HG02840 (cell line): Measurements from ENCODE around the gene KREMEN1.
A peak's percentile ranks its signal among the peaks of the same experiment; 100 is the strongest.

Source experiments
- ATAC-seq: cut with Tn5 transposase; IDR thresholded peaks from one replicate; pipeline ENCODE4 v1.9.1; 2021; ENCODE audit warnings: mild to moderate bottlenecking, moderate library complexity, moderate number of reproducible peaks; ENCODE audit not compliant: unreplicated experiment, low FRiP score

KREMEN1 gene

DNA sequence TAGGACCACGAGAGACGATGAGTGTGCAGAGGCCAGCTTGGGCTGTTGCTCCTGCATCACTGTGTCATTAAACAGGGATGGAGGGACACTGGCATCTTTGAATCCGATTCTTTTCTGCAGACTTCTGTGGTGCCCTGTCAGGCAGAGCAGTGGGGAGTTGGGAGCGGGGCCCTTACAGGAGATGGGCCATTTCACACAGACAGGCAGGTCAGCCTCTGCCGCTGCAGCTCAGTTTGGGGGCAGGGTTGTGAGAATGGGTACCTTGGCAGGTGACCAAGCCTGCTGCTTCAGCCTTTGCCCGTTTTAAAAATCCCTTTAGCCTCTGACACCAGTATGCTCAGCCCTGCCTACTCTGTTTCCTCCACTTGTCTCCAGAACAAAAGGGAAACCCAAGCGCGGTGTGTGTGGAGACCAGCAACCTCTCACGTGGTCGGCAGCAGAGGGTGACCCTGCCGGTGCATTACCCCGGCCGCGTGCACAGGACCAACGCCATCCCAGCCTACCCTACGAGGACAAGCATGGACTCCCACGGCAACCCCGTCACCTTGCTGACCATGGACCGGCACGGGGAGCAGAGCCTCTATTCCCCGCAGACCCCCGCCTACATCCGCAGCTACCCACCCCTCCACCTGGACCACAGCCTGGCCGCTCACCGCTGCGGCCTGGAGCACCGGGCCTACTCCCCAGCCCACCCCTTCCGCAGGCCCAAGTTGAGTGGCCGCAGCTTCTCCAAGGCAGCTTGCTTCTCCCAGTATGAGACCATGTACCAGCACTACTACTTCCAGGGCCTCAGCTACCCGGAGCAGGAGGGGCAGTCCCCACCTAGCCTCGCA, 23.8 kb upstream of the KREMEN1 start:
- no peak for ATAC-seq

DNA sequence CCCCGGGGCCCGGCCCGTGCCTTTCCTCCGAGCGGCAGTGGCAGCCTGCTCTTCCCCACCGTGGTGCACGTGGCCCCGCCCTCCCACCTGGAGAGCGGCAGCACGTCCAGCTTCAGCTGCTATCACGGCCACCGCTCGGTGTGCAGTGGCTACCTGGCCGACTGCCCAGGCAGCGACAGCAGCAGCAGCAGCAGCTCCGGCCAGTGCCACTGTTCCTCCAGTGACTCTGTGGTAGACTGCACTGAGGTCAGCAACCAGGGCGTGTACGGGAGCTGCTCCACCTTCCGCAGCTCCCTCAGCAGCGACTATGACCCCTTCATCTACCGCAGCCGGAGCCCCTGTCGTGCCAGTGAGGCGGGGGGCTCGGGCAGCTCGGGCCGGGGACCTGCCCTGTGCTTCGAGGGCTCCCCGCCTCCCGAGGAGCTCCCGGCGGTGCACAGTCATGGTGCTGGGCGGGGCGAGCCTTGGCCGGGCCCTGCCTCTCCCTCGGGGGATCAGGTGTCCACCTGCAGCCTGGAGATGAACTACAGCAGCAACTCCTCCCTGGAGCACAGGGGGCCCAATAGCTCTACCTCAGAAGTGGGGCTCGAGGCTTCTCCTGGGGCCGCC, 23.1 kb upstream of the KREMEN1 start:
- ATAC-seq: no peak

- ATAC-seq: no peak
These were observed 22.4 kb upstream of the KREMEN1 start for GRCh38 chr22:29050457-29050856.

- ATAC-seq: no peak
These were observed 19.7 kb upstream of the KREMEN1 start for GRCh38 chr22:29053048-29053702.

GRCh38 chr22:29054251-29054767, 18.5 kb upstream of the KREMEN1 start:
- ATAC-seq: no peak

DNA sequence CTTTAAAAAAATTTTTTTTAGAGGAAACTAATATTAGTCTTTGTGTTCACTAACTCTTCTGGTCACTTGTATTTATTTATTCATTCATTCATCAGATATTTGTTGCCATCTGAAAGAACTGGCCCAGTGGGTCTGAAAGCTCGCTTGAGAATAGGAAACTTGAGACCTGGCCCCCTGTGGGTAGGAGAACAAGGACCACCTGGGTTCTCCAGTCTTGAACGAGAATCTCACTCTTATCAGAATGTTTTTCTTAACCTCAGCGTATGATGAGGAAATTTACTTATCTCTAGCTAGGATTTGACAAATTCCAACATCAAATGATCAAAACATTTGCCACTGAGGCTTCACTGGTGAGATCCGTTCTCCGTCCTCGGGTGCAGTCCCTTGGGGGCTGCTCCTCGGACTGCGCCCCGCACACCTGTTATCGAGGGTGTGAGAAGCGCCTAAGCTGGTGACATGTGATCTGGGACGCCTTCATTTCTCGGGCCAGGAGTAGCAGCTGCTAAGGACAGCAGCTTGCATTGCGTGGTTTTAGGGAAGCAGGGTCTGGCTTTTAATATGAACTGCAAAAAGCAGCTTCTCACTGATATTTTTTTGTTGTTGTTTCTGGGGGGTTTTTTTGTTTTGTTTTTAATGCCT, 17.5 kb upstream of the KREMEN1 start:
- no peak for ATAC-seq

DNA sequence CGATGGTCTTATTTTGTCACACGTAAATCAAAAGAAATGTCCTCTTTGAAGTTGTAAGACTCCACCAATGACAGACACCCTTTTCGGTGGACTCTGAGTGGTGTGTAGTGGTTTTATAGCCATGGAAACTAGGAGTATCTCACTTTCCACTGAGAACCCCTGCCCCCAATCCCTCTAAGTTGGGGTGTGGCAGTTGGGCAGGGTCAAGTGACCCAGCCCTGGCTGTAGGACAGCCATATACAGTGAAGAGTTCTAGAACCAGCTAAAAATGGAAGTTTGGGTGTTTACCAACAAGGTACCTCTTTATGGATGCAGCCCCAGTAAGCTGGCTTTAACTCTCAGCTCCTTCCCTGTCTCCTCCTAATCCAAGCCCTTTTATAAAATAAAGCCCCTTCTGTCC, 16.4 kb upstream of the KREMEN1 start:
- ATAC-seq: no peak

DNA sequence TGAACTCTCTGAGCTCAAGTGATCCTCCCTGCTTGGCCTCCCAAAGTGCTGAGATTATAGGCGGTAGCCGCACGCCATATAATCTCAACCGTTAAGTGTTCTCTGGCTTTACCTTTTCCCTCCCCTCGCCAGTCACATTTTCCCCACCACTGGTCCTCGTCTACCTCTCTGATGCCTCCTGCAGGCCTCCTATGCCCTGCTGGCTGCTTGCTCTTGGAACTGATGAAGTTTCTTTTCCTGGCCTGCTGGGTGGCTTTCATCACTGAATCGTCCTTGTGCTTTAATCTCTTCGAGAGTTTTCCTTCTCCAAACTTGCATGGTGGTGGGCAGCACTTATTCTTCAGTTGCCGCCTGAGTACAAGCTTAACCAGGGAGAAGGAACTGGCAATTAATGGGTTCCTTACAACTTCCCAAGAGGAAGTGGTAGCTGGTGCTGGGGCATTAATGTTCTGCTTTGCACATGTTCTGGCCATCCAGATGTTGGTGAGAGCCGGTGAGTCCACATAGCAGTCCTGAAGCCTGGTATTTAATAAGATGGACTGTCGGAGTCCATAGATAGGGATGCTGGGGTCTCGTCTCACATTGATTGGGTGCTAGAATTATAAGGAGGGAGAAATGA, 12.5 kb upstream of the KREMEN1 start:
- no peak for ATAC-seq

- ATAC-seq: no peak
These were observed 11.9 kb upstream of the KREMEN1 start for GRCh38 chr22:29060931-29061330.

GRCh38 chr22:29061773-29062172, 11.1 kb upstream of the KREMEN1 start, which contains the start of gene C22orf31:
Gene C22orf31 (minus strand): TSS chr22:29061831. CDS start chr22:29061792, 39 bp downstream.
- ATAC-seq: no peak

GRCh38 chr22:29062286-29062821, 10.5 kb upstream of the KREMEN1 start:
- no peak for ATAC-seq

- no peak for ATAC-seq
These were observed 7.2 kb upstream of the KREMEN1 start for GRCh38 chr22:29065468-29066190.

GRCh38 chr22:29069463-29069862, 3.4 kb upstream of the KREMEN1 start:
- ATAC-seq: no peak

DNA sequence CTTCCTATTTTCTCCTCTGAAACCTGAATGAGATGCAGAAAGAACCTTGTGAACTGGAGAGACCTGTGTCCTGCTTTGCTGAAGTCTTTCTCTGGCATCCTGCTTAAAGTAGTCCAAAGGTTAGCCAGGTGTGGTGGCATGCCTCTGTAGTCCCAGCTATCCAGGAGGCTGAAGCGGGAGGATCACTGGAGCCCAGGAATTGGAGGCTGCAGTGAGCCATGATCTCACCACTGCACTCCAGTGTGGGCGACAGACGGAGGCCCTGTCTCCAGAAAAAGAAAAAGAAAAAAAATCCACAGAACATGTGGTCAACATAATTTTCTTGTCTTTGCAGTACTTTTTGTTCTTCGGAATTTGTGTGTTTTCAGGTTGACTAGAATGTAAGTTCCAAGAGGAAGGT, 2.3 kb upstream of the KREMEN1 start:
- no peak for ATAC-seq

DNA sequence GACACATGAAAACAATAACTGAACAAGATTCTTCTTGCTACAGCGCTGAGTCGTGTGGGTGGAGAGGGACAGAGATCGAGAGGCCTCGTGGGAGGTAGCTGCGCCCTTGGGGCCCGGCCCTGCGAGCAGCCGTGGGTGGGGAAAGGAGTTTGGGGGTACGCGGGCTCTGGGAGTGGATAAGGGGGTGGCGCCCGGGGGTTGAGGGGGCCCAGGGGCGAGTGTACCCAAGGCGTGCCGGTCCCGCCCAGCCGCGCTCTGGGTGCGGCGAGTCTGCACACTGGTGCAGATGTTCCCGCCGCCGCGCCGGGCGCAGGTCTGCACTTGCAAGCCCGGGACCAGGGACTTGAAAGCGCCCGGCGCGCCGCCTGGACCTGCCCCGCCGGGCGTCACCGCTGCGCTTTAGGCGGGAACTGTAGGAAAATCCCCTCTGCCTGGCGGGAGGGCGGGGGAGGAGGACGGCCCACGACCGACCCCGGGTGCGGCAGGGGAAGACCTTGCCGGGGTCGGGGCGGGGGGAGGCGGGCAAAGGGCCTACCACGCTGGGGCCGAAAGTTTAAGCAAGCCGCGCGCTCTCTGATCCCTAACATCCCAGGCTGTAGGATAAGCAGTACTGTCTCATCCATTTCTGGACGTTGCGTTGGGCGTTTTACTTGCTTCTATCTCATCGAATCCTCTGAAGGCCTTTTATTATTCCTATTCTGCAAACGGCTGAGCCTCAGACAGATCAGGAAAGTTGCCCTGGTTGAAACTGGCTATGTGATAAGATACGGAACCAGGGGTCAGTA, 1.4 kb upstream of the KREMEN1 start:
- ATAC-seq: no peak

DNA sequence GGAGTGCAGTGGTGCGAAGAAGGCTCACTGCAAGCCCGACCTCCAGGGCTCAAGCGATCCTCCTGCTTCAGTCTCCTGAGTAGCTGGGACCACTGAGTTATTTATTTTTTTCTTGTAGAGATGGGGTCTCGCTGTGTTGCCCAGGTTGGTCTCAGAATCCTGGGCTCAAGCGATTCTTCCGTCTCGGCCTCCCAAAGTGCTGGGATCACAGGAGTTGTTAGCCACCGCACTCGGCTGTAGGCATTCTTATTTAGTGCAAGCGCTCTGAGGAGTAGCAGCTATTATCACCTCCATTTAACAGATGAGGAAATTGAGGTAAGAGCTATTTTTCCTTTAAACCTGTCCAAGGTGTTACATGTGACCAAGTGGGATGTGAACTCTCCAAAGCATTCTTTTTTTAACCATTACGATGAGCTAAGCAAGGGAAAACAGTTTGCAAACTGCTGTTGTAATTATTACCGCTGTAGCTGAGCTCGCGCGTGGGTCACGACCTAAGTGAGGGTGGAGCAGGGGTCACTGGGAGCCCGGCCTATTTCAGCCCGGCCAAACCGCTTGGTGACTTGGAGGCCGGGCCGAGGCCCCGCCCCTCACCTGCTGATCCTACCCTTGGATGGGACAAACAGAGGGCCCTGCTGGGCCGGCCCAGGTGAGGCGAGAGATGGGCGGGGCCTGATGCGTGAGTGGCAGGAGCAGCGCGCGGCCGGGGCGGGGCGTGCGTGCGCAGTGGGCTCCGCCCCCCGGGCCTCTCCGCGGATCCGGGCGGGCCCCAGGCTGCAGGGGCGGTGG, 449 bp upstream of the KREMEN1 start:
- peak; percentile 76 for ATAC-seq

DNA sequence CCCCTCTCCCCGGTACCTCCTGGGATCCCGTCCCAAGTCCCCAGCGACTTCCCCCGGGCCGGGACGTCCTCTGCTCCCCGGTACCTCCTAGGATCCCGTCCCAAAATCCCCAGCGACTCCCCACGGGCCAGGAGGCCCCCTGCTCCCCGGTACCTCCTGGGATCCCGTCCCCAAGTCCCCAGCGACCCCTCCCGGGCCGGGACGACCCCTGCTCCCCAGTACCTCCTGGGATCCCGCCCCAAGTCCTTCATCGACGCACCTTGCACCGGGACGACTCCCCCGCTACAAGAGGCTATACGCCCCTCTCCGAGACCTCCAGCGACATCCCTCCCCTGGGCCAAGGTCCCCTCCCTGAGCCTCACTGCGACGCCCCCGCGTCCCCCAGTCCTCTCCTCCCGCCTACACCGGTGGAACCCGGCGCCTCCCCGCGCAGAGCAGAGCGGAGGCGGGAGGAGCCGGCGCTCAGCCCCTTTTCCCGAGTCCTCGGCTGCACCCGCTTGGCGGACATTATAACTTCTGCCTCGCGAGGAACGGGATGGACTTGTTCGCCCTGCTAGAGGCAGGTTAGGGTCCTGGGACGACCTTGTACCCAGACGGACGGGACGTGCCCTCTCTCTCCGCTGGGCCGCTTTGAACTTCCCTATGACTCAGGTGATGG, 912 bp downstream of the KREMEN1 start:
- ATAC-seq: no peak
